Transverse colon (tissue), 4 donors: ENCODE measurements around the gene OLFM1. TPM values are rescaled to one million over a fixed set of nuclear protein-coding genes. Genes with fewer than 3 reads are reported as not detected.

Experiments used
- DNase-seq: peaks from one replicate; pipeline ENCODE4 v3.0.0-alpha.2; 2019
- H3K27ac ChIP-seq, 4 donors: fragments of 200-600 bp; sonication (generic); 2 replicates each; pipeline ENCODE4 v1.5.1; 2016 to 2018; ENCODE audit warnings: inconsistent platforms in 4 of 4
- H3K27me3 ChIP-seq: fragments of 200-600 bp; sonication (generic); 2 replicates; pipeline ENCODE4 v1.5.1; 2017; ENCODE audit warnings: inconsistent platforms
- H3K36me3 ChIP-seq, 4 donors: fragments of 200-600 bp; sonication (generic); 2 replicates each; pipeline ENCODE4 v1.5.1; 2017 to 2019; ENCODE audit warnings: inconsistent platforms in 4 of 4
- H3K4me1 ChIP-seq, 4 donors: fragments of 200-600 bp; sonication (generic); 2 replicates each; pipeline ENCODE4 v1.5.1; 2017 to 2020; ENCODE audit warnings: inconsistent platforms in 4 of 4
- H3K4me3 ChIP-seq, 4 donors: fragments of 200-600 bp; sonication (generic); 1 replicate in 1 of 4; 2 replicates in 3 of 4; pipeline versions ENCODE4 v1.5.1 to v1.6.1; 2017 to 2019; ENCODE audit warnings: inconsistent platforms in 4 of 4
- H3K9me3 ChIP-seq, 2 donors: fragments of 200-600 bp; sonication (generic); 2 replicates each; pipeline ENCODE4 v1.5.1; 2017 to 2019; ENCODE audit warnings: inconsistent platforms in 2 of 2
- EP300 ChIP-seq: sonication (generic); formaldehyde crosslinking; IDR thresholded peaks from one replicate; pipeline ENCODE4 v1.6.1; 2017; ENCODE audit warnings: antibody characterized with exemption, low read depth
- POLR2A ChIP-seq: fragments of 450-650 bp; IDR thresholded peaks from one replicate; pipeline ENCODE4 v1.6.1; 2016; ENCODE audit warnings: antibody characterized with exemption, mild to moderate bottlenecking, moderate library complexity
- POLR2AphosphoS5 ChIP-seq, 3 donors: sonication (generic); formaldehyde crosslinking; IDR thresholded peaks; one replicate each; pipeline ENCODE4 v1.6.1; 2016; ENCODE audit warnings: antibody characterized with exemption in 3 of 3
- WGBS, 2 donors: methylation state at CpG; one replicate each; pipeline ENCODE4 v1.1.5; 2018; ENCODE audit warnings: low coverage in 1 of 2; 5-methylcytosine and 5-hydroxymethylcytosine counted together
- in situ Hi-C, 4 donors: fragments of 200-750 bp; cut with MboI; loops; one replicate each; pipeline versions ENCODE4 v1.15.0 to v1.15.1; 2017; ENCODE audit warnings: low sequenced_read_pairs in 3 of 4, low pct_ligation_motif_present in 1 of 4, low pct_unique_long_range_greater_than_20kb in 1 of 4
- intact Hi-C: fragments of 100-400 bp; cut with DNase I; formaldehyde crosslinking; loops from one replicate; pipeline ENCODE4 v1.15.1; 2023; ENCODE audit warnings: low total_unique reads
- total RNA-seq, 4 donors: library from RNA; depleted of rRNA; stranded (reverse); fragments of >200 nt; gene quantifications; one replicate each; pipeline ENCODE4 v1.1.0, GENCODE V29; 2016
- TF ChIP-seq, protein P1 (sequence below), 5 experiments: fragments of 200-600 bp in 3 of 5; fragments of 450-650 bp in 2 of 5; sonication (generic) in 3 of 5; IDR thresholded peaks; 1 replicate in 2 of 5; 2 replicates in 3 of 5; pipeline ENCODE4 v1.5.1; 2016 to 2017; ENCODE audit warnings: antibody characterized with exemption in 5 of 5, inconsistent platforms in 3 of 5, mild to moderate bottlenecking in 2 of 5, moderate library complexity in 1 of 5

The OLFM1 gene
- total RNA-seq, 4 donors from 2014 or later, result 3.7 to 7.8 (median 4.0) TPM; not detected in 1

GRCh38 chr9:135117281-135117680 lies 29.8 kb downstream of the OLFM1 start:
- Histone ChIP-seq H3K4me1 (no peaks in the 10 kb centered on the region), H3K27ac (no peak overlapping the region), H3K36me3 (no peaks in the 10 kb centered on the region), H3K9me3 (no peaks in the 10 kb centered on the region), H3K27me3 (no peaks in the 10 kb centered on the region), H3K4me3 (no peak overlapping the region)
- in situ Hi-C loops (no loop called here), intact Hi-C loops (no loop called here)
- DNase-seq, result no peak
- 69 to 79% methylated on average over 7 to 8 of the region's 12 CpGs for WGBS, 2 donors
- TF ChIP-seq POLR2AphosphoS5 (IDR thresholded peaks at IDR 0.05) (no peak), EP300 (no peak), POLR2A (no peak)
- TF ChIP-seq, protein P1, sequence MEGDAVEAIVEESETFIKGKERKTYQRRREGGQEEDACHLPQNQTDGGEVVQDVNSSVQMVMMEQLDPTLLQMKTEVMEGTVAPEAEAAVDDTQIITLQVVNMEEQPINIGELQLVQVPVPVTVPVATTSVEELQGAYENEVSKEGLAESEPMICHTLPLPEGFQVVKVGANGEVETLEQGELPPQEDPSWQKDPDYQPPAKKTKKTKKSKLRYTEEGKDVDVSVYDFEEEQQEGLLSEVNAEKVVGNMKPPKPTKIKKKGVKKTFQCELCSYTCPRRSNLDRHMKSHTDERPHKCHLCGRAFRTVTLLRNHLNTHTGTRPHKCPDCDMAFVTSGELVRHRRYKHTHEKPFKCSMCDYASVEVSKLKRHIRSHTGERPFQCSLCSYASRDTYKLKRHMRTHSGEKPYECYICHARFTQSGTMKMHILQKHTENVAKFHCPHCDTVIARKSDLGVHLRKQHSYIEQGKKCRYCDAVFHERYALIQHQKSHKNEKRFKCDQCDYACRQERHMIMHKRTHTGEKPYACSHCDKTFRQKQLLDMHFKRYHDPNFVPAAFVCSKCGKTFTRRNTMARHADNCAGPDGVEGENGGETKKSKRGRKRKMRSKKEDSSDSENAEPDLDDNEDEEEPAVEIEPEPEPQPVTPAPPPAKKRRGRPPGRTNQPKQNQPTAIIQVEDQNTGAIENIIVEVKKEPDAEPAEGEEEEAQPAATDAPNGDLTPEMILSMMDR (IDR thresholded peaks at IDR 0.05), result no peak

GRCh38 chr9:135119496-135120064 lies 32.1 kb downstream of the OLFM1 start:
- intact Hi-C loops, result no loop called here
- Histone ChIP-seq H3K27me3 (no peaks in the 10 kb centered on the region), H3K4me1 (no peaks in the 10 kb centered on the region), H3K27ac (no peak overlapping the region), H3K9me3 (no peaks in the 10 kb centered on the region), H3K36me3 (no peaks in the 10 kb centered on the region), H3K4me3 (no peak overlapping the region)
- 96% methylated on average over 30 of the region's 30 CpGs; no CpG with 5 or more reads in 1 of the 2 donors for WGBS, 2 donors
- TF ChIP-seq POLR2AphosphoS5 (IDR thresholded peaks at IDR 0.05) (no peak), EP300 (no peak), POLR2A (no peak)
- TF ChIP-seq, protein P1 (IDR thresholded peaks at IDR 0.05), result no peak
- DNase-seq, result no peak
- in situ Hi-C loops, result no loop called here

DNA sequence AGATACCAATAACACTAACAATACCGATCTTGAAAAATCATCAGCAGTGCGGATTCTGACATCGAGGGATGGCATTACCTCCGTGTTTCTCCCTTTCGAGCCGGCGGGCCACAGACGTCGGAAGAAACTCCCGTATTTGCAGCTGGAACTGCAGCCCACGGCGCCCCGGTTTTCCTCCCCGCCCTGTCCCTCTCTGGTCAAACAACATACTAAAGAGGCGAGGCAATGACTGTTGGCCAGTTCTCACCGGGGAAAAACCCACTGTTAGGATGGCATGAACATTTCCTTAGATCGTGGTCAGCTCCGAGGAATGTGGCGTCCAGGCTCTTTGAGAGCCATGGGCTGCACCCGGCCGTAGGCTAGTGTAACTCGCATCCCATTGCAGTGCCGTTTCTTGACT lies 32.8 kb downstream of the OLFM1 start:
- Histone ChIP-seq H3K27ac (no peak overlapping the region), H3K4me1 (no peaks in the 10 kb centered on the region), H3K9me3 (no peaks in the 10 kb centered on the region), H3K27me3 (no peaks in the 10 kb centered on the region), H3K36me3 (no peaks in the 10 kb centered on the region), H3K4me3 (no peak overlapping the region)
- in situ Hi-C loops, result no loop called here
- intact Hi-C loops, result no loop called here
- DNase-seq, result no peak
- TF ChIP-seq EP300, result no peak
- TF ChIP-seq POLR2A, result no peak
- no peak for TF ChIP-seq POLR2AphosphoS5 (IDR thresholded peaks at IDR 0.05)
- TF ChIP-seq, protein P1 (IDR thresholded peaks at IDR 0.05), result no peak
- WGBS, 2 donors, result 84 to 91% methylated on average over 6 to 23 of the region's 23 CpGs

GRCh38 chr9:135122316-135122715 lies 34.8 kb downstream of the OLFM1 start:
- WGBS, 2 donors, result 51 to 81% methylated on average over 2 to 10 of the region's 12 CpGs
- Histone ChIP-seq H3K4me3 (no peak overlapping the region), H3K27ac (no peak overlapping the region), H3K4me1 (no peaks in the 10 kb centered on the region), H3K27me3 (no peaks in the 10 kb centered on the region), H3K36me3 (no peaks in the 10 kb centered on the region), H3K9me3 (no peaks in the 10 kb centered on the region)
- no peak for DNase-seq
- TF ChIP-seq, protein P1 (IDR thresholded peaks at IDR 0.05), result no peak
- no peak for TF ChIP-seq EP300
- no peak for TF ChIP-seq POLR2AphosphoS5 (IDR thresholded peaks at IDR 0.05)
- TF ChIP-seq POLR2A, result no peak
- in situ Hi-C loops, result no loop called here
- intact Hi-C loops, result no loop called here
